GM21367 (cell line): ENCODE data around the gene SNX30.

Source experiments
- ATAC-seq: cut with Tn5 transposase; IDR thresholded peaks from one replicate; pipeline ENCODE4 v1.9.1; 2021; ENCODE audit not compliant: unreplicated experiment

SNX30 gene

GRCh38 chr9:112820881-112821280, 70.3 kb downstream of the SNX30 start:
- no peak for ATAC-seq

GRCh38 chr9:112822618-112823017, 72.1 kb downstream of the SNX30 start:
- ATAC-seq = no peak

GRCh38 chr9:112823257-112823656, 72.7 kb downstream of the SNX30 start:
- no peak for ATAC-seq

GRCh38 chr9:112831281-112831851, 80.8 kb downstream of the SNX30 start:
- ATAC-seq = no peak

- no peak for ATAC-seq
These were observed 81.4 kb downstream of the SNX30 start for GRCh38 chr9:112831969-112832368.

GRCh38 chr9:112833081-112833480, 82.5 kb downstream of the SNX30 start:
- no peak for ATAC-seq

- no peak for ATAC-seq
These were observed 85.8 kb downstream of the SNX30 start for GRCh38 chr9:112836394-112836793.

GRCh38 chr9:112838342-112838741, 87.8 kb downstream of the SNX30 start:
- no peak for ATAC-seq

- no peak for ATAC-seq
These were observed 88.8 kb downstream of the SNX30 start for GRCh38 chr9:112839331-112839730.

GRCh38 chr9:112841261-112841660, 90.7 kb downstream of the SNX30 start:
- no peak for ATAC-seq

GRCh38 chr9:112842555-112842954, 92.0 kb downstream of the SNX30 start:
- ATAC-seq = no peak

GRCh38 chr9:112844771-112845542, 94.4 kb downstream of the SNX30 start:
- ATAC-seq = no peak

- no peak for ATAC-seq
These were observed 96.2 kb downstream of the SNX30 start for GRCh38 chr9:112846528-112847488.

GRCh38 chr9:112848316-112849151, 98.0 kb downstream of the SNX30 start:
- no peak for ATAC-seq

- no peak for ATAC-seq
These were observed 98.9 kb downstream of the SNX30 start for GRCh38 chr9:112849363-112849922.

- ATAC-seq = no peak
These were observed 100.3 kb downstream of the SNX30 start for GRCh38 chr9:112850840-112851239.

GRCh38 chr9:112852741-112853504, 102.4 kb downstream of the SNX30 start:
- ATAC-seq = no peak

GRCh38 chr9:112853882-112854585, 103.5 kb downstream of the SNX30 start:
- ATAC-seq = no peak

GRCh38 chr9:112854657-112855056, 104.1 kb downstream of the SNX30 start:
- ATAC-seq = no peak
